OCI-LY1 (cell line): Measurements from ENCODE around the gene MORC3.
"Not testable (repeated sequence)": the region's sequence is repeated elsewhere in the genome, so short reads cannot be mapped to it uniquely, and the experiment has no call there.

Experiments
- H2AFZ ChIP-seq: fragments of 200-600 bp; sonication (generic), shearing (Covaris generic); 2 replicates; pipeline ENCODE4 v1.6.0; 2014; ENCODE audit warnings: antibody characterized with exemption, mild to moderate bottlenecking, low read length
- H3F3A ChIP-seq: fragments of 200-600 bp; sonication (generic), shearing (Covaris generic); 2 replicates; pipeline ENCODE4 v1.6.0; 2014; ENCODE audit warnings: mild to moderate bottlenecking, antibody characterized with exemption, low read length, moderate library complexity; ENCODE audit not compliant: insufficient read depth
- H3K27ac ChIP-seq: fragments of 200-600 bp; sonication (generic); 2 replicates; pipeline ENCODE4 v1.5.1; 2014; ENCODE audit warnings: low read length, mixed run types, mild to moderate bottlenecking, low read depth; ENCODE audit not compliant: poor library complexity, severe bottlenecking
- H3K27me3 ChIP-seq: fragments of 200-600 bp; sonication (generic); 2 replicates; pipeline ENCODE4 v1.6.0; 2014; ENCODE audit warnings: antibody characterized with exemption, mild to moderate bottlenecking, low read length, moderate library complexity; ENCODE audit not compliant: insufficient read depth
- H3K36me3 ChIP-seq: fragments of 200-600 bp; sonication (generic); 2 replicates; pipeline ENCODE4 v1.6.1; 2014; ENCODE audit warnings: mild to moderate bottlenecking, antibody characterized with exemption, low read length, moderate library complexity, mixed read lengths; ENCODE audit not compliant: insufficient read depth
- H3K4me1 ChIP-seq: fragments of 200-600 bp; sonication (generic); 2 replicates; pipeline ENCODE4 v1.5.1; 2014; ENCODE audit warnings: mild to moderate bottlenecking, low read length, moderate library complexity; ENCODE audit not compliant: insufficient read depth, severe bottlenecking
- H3K4me2 ChIP-seq: fragments of 200-600 bp; sonication (generic), shearing (Covaris generic); 2 replicates; pipeline ENCODE4 v1.6.1; 2014; ENCODE audit warnings: low read length
- H3K4me3 ChIP-seq: fragments of 200-600 bp; sonication (generic); 2 replicates; pipeline ENCODE4 v1.5.1; 2014; ENCODE audit warnings: low read length, low read depth, mild to moderate bottlenecking, mixed read lengths; ENCODE audit not compliant: poor library complexity, severe bottlenecking
- H3K79me2 ChIP-seq: fragments of 200-600 bp; shearing (Covaris generic); 2 replicates; pipeline ENCODE4 v1.6.1; 2016; ENCODE audit warnings: mixed run types, low read length, mixed read lengths; ENCODE audit not compliant: insufficient read depth
- H3K9ac ChIP-seq: fragments of 200-600 bp; sonication (generic), shearing (Covaris generic); 2 replicates; pipeline ENCODE4 v1.6.1; 2014; ENCODE audit warnings: mild to moderate bottlenecking, low read length, mixed read lengths
- H3K9me2 ChIP-seq: fragments of 200-600 bp; sonication (generic), shearing (Covaris generic); 2 replicates; pipeline ENCODE4 v1.6.1; 2014; ENCODE audit warnings: low read depth, mild to moderate bottlenecking, low read length, mixed read lengths
- H3K9me3 ChIP-seq: fragments of 200-600 bp; shearing (Covaris generic); 2 replicates; pipeline ENCODE4 v1.6.1; 2014; ENCODE audit warnings: low read length, mixed read lengths
- H4K20me1 ChIP-seq: fragments of 200-600 bp; sonication (generic), shearing (Covaris generic); 2 replicates; pipeline ENCODE4 v1.6.0; 2016; ENCODE audit warnings: mild to moderate bottlenecking, low read length; ENCODE audit not compliant: insufficient read depth
- EZH2 ChIP-seq: fragments of 200-600 bp; sonication (generic), shearing (Covaris generic); IDR thresholded peaks from 2 replicates; pipeline ENCODE4 v1.8.0; 2017; ENCODE audit warnings: borderline replicate concordance, mixed run types, mild to moderate bottlenecking, antibody characterized with exemption, low read length, moderate library complexity, mixed read lengths
- TF ChIP-seq, protein P1 (sequence below): fragments of 200-600 bp; sonication (generic), shearing (Covaris generic); IDR thresholded peaks from 2 replicates; pipeline ENCODE4 v1.5.1; 2017; ENCODE audit warnings: mild to moderate bottlenecking, antibody characterized with exemption, low read length, moderate library complexity, mixed read lengths

Gene MORC3

DNA sequence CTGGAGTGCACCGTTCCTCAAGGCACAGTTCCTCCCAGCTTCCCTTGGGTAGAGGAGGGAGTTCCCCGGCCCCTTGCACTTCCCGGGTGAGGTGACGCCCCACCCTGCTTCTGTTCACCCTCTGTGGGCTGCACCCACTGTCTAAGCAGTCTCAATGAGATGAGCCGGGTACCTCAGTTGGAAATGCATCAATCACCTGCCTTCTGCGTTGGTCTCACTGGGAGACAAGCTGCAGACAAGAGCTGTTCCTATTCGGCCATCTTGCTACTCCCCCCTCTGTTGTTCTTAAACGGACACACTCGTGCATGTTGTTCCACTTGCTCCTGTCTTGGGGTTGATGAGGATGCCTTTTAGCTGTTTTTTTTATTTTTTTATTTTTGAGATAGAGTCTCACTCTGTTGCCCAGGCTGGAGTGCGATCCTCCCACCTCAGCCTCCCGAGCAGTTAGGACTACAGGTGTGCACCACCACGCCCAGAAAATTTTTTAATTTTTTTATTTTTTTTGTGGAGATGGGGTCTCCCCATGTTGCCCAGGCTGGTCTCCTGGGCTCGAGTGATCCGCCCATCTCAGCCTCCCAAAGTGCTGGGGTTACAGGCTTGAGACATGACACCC, 3.0 kb upstream of the MORC3 start:
- Histone ChIP-seq H3K4me1 (peaks cover 14% of the 10 kb centered on the region), H3K4me2 (no peak overlapping the region), H3K9ac (no peak overlapping the region), H3K27me3 (no peaks in the 10 kb centered on the region), H3K9me2 (no peaks in the 10 kb centered on the region), H3K36me3 (no peaks in the 10 kb centered on the region), H4K20me1 (no peaks in the 10 kb centered on the region), H3K27ac (no peak overlapping the region), H3K79me2 (peaks cover 16% of the 10 kb centered on the region), H3K9me3 (no peaks in the 10 kb centered on the region), H2AFZ (no peak overlapping the region), H3F3A (no peaks in the 10 kb centered on the region), H3K4me3 (no peak overlapping the region)
- TF ChIP-seq, protein P1, sequence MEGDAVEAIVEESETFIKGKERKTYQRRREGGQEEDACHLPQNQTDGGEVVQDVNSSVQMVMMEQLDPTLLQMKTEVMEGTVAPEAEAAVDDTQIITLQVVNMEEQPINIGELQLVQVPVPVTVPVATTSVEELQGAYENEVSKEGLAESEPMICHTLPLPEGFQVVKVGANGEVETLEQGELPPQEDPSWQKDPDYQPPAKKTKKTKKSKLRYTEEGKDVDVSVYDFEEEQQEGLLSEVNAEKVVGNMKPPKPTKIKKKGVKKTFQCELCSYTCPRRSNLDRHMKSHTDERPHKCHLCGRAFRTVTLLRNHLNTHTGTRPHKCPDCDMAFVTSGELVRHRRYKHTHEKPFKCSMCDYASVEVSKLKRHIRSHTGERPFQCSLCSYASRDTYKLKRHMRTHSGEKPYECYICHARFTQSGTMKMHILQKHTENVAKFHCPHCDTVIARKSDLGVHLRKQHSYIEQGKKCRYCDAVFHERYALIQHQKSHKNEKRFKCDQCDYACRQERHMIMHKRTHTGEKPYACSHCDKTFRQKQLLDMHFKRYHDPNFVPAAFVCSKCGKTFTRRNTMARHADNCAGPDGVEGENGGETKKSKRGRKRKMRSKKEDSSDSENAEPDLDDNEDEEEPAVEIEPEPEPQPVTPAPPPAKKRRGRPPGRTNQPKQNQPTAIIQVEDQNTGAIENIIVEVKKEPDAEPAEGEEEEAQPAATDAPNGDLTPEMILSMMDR, result no peak
- TF ChIP-seq EZH2, result no peak

GRCh38 chr21:36319406-36319766, 611 bp upstream of the MORC3 start:
- Histone ChIP-seq H3K4me1 (peaks cover 36% of the 10 kb centered on the region), H3K27ac (peak overlapping the region; percentile 86), H3K36me3 (peaks cover 18% of the 10 kb centered on the region; the same call in 1 of the 2 replicates), H3K79me2 (peaks cover 40% of the 10 kb centered on the region), H3K4me2 (peak overlapping the region; percentile 72), H3K9ac (peak overlapping the region; percentile 45), H3K4me3 (peak overlapping the region; percentile 72)
- H3K9me3 ChIP-seq, H3K27me3 ChIP-seq, H2AFZ ChIP-seq, H4K20me1 ChIP-seq, H3F3A ChIP-seq, H3K9me2 ChIP-seq: not testable (repeated sequence)

DNA sequence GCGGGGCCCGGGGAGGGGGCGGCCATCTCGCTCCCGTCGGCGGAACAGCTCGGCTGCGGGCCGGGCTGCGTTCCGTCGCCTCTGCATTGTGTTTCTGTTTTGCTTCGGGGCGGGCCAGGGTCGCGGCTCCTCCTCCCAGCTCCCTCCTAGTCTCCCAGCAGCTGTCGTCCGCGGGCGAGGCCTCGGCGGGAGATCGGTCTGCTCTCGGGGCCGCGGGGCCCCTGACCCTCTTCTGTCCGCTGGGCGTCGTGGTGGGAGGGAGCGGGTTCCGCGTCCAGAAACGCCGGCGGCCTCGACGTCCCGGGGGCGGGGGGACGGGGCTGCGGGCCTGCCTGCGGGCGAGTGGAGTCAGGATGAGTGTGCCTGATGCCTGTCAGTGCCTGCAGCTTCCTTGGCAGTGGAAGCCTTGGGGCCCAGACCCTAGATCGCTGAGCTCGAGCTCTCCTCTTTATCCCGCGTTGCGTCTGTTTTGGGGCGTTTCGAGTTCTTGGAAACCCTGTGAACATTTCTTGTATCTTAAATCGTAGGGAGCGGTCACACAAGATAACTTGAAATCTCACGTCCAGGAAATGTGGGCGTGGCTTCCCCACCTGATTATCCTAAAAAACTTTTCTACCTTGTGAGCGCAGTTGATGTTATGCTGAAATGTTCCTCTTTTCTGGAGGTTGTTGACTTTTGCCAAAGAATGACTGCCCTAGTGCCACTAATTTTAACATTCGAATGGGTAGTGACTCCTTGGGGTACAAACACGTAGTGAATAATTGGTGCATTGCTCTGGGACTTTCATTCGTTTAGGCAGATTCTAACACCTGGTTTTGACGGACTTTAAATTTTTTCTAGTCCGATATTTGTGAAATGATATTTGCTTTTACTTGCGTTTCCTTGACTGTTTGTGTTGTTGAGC, 676 bp downstream of the MORC3 start:
- Histone ChIP-seq H3K4me2 (peak overlapping the region; percentile 79), H3K9me2 (no peaks in the 10 kb centered on the region), H2AFZ (no peak overlapping the region), H3K9me3 (no peaks in the 10 kb centered on the region), H3F3A (no peaks in the 10 kb centered on the region), H3K36me3 (peaks cover 31% of the 10 kb centered on the region), H3K4me3 (peak overlapping the region; percentile 72), H3K27ac (peak overlapping the region; percentile 86), H3K27me3 (no peaks in the 10 kb centered on the region), H3K4me1 (peaks cover 36% of the 10 kb centered on the region), H3K79me2 (peaks cover 53% of the 10 kb centered on the region), H4K20me1 (no peaks in the 10 kb centered on the region), H3K9ac (peak overlapping the region; percentile 70)
- no peak for TF ChIP-seq EZH2
- TF ChIP-seq, protein P1, result no peak
